Endothelial cell of umbilical vein (primary cell): Measurements from ENCODE around the gene GPRIN2. TPM values are rescaled to one million over a fixed set of nuclear protein-coding genes. Genes with fewer than 3 reads are reported as not detected.

ENCODE experiments used
- BruUV-seq: library from RNA; stranded (reverse); fragments of 400-500 nt; replicated peaks from 2 replicates; lab custom pipeline; 2021; lab: Mats Ljungman, UMichigan
- CTCF ChIA-PET: fragments of 300-600, 350-600 bp; sonication (Branson Sonifier 250); formaldehyde crosslinking; loops from one replicate; lab custom pipeline; 2021; ENCODE audit warnings: antibody characterized with exemption, inconsistent platforms; lab: Charles Lee
- POLR2A ChIA-PET: fragments of 300-600, 350-600 bp; sonication (Branson Sonifier 250); formaldehyde crosslinking; loops from one replicate; lab custom pipeline; 2021; ENCODE audit warnings: antibody characterized with exemption, inconsistent platforms; lab: Charles Lee
- DNase-seq: peaks from one replicate; pipeline ENCODE4 v3.0.0-alpha.2; 2011; ENCODE audit warnings: low read depth, low spot score
- FAIRE-seq: peaks from 2 replicates; lab custom pipeline; 2011; peaks lifted over from hg19 to GRCh38; lab: Jason Lieb, UNC
- H2AFZ ChIP-seq: 2 replicates; pipeline ENCODE4 v1.6.0; 2012; ENCODE audit warnings: low read depth, low read length, control low read depth, inconsistent platforms
- H3K27ac ChIP-seq: 2 replicates; pipeline ENCODE4 v1.5.1; 2011; ENCODE audit warnings: low read depth, mild to moderate bottlenecking, control low read depth, low read length, moderate library complexity; ENCODE audit not compliant: insufficient read depth
- H3K27me3 ChIP-seq, 2 experiments: 2 replicates each; pipeline versions ENCODE4 v1.6.0 to v1.6.1; 2011; ENCODE audit warnings: low read length in 2 of 2, mixed read lengths in 1 of 2; ENCODE audit not compliant: control insufficient read depth in 2 of 2, insufficient read depth in 2 of 2
- H3K36me3 ChIP-seq, 2 experiments: 2 replicates in 1 of 2; 3 replicates in 1 of 2; pipeline ENCODE4 v1.5.1; 2011; ENCODE audit warnings: low read length in 2 of 2, mild to moderate bottlenecking in 1 of 2, moderate library complexity in 1 of 2; ENCODE audit not compliant: control insufficient read depth in 2 of 2, insufficient read depth in 2 of 2; ENCODE audit errors: extremely low read depth in 1 of 2
- H3K4me1 ChIP-seq: 3 replicates; pipeline ENCODE4 v1.5.1; 2011; ENCODE audit warnings: mild to moderate bottlenecking, low read length; ENCODE audit not compliant: control insufficient read depth, insufficient read depth; ENCODE audit errors: extremely low read depth
- H3K4me2 ChIP-seq: 2 replicates; pipeline ENCODE4 v1.6.1; 2011; ENCODE audit warnings: low read length, control low read depth, mixed read lengths; ENCODE audit not compliant: insufficient read depth
- H3K4me3 ChIP-seq, 3 experiments: fragments of 200-600 bp in 1 of 3; sonication (generic), shearing (Covaris generic) in 1 of 3; replicated peaks in 1 of 3; 2 replicates each; pipeline ENCODE4 v1.5.1; 2011 to 2016; ENCODE audit warnings: control low read depth in 3 of 3, low read length in 3 of 3, mild to moderate bottlenecking in 2 of 3, inconsistent platforms in 1 of 3, low read depth in 1 of 3, moderate library complexity in 1 of 3; ENCODE audit not compliant: insufficient read depth in 1 of 3
- H3K79me2 ChIP-seq: 2 replicates; pipeline ENCODE4 v1.6.0; 2012; ENCODE audit warnings: low read length, inconsistent platforms; ENCODE audit not compliant: control insufficient read depth, insufficient read depth
- H3K9ac ChIP-seq: replicated peaks from 2 replicates; pipeline ENCODE3; 2011; ENCODE audit warnings: low read length, control low read depth; ENCODE audit not compliant: insufficient read depth; ENCODE audit errors: extremely low read depth
- H3K9me1 ChIP-seq: replicated peaks from 3 replicates; pipeline ENCODE4 v1.6.0; 2011; ENCODE audit warnings: mild to moderate bottlenecking, low read length; ENCODE audit not compliant: control insufficient read depth, insufficient read depth; ENCODE audit errors: extremely low read depth
- H3K9me3 ChIP-seq: replicated peaks from 2 replicates; pipeline ENCODE4 v1.5.1; 2012; ENCODE audit warnings: low read length, inconsistent platforms; ENCODE audit not compliant: control insufficient read depth, insufficient read depth
- H4K20me1 ChIP-seq: replicated peaks from 2 replicates; pipeline ENCODE3; 2011; ENCODE audit warnings: mild to moderate bottlenecking, low read length; ENCODE audit not compliant: control insufficient read depth, insufficient read depth; ENCODE audit errors: extremely low read depth
- EZH2 ChIP-seq: IDR thresholded peaks from 2 replicates; pipeline ENCODE4 v1.6.1; 2012; ENCODE audit warnings: borderline replicate concordance, low read depth, mild to moderate bottlenecking, moderate library complexity, low read length, inconsistent platforms; ENCODE audit not compliant: severe bottlenecking
- FOS ChIP-seq: IDR thresholded peaks from 2 replicates; pipeline ENCODE4 v1.6.1; 2011; ENCODE audit warnings: mild to moderate bottlenecking, low read length, moderate library complexity, borderline replicate concordance; ENCODE audit not compliant: insufficient read depth
- GATA2 ChIP-seq: IDR thresholded peaks from 2 replicates; pipeline ENCODE4 v1.7.0; 2011; ENCODE audit warnings: low read depth, mild to moderate bottlenecking, moderate library complexity, mixed read lengths, low read length; ENCODE audit not compliant: insufficient read length, insufficient read depth
- JUN ChIP-seq: IDR thresholded peaks from 2 replicates; pipeline ENCODE4 v1.6.1; 2011; ENCODE audit warnings: borderline replicate concordance, low read depth; ENCODE audit not compliant: insufficient read length, insufficient read depth
- MYC ChIP-seq: IDR thresholded peaks from one replicate; pipeline ENCODE4 v1.6.1; 2011; ENCODE audit warnings: mild to moderate bottlenecking, low read depth, low read length
- POLR2A ChIP-seq: IDR thresholded peaks from 2 replicates; pipeline ENCODE4 v1.6.1; 2012; ENCODE audit warnings: low read depth, mild to moderate bottlenecking, control low read depth, low read length
- POLR2AphosphoS5 ChIP-seq: IDR thresholded peaks from 2 replicates; pipeline ENCODE4 v1.6.1; 2012; ENCODE audit warnings: low read depth, mild to moderate bottlenecking, control low read depth, low read length, moderate library complexity; ENCODE audit not compliant: insufficient read depth
- dilution Hi-C: fragments of 300-500 bp; cut with MboI; formaldehyde crosslinking; loops from one replicate; pipeline ENCODE4 v1.15.0; 2019; ENCODE audit warnings: low sequenced_read_pairs; ENCODE audit not compliant: extremely low pct_ligation_motif_present
- intact Hi-C: fragments of 100-400 bp; cut with micrococcal nuclease; formaldehyde crosslinking; loops from one replicate; pipeline ENCODE4 v1.10.0; 2022
- polyA plus RNA-seq, 4 experiments: library from polyadenylated mRNA; depleted of rRNA in 3 of 4; stranded (reverse) in 3 of 4; unstranded in 1 of 4; fragments of >200 nt; gene quantifications; 2 replicates each; pipeline versions ENCODE4 v1.2.1 to v1.2.3, GENCODE V29; 2011 to 2012; ENCODE audit warnings: missing spikeins in 1 of 4
- total RNA-seq: library from RNA; stranded (reverse); gene quantifications from 2 replicates; pipeline ENCODE4 v1.2.3, GENCODE V29; 2021
- TF ChIP-seq, protein P1 (sequence below), 2 donors: IDR thresholded peaks; 1 replicate in 1 of 2; 2 replicates in 1 of 2; pipeline ENCODE4 v1.5.1; 2011; ENCODE audit warnings: low read length in 2 of 2, mild to moderate bottlenecking in 2 of 2, moderate library complexity in 2 of 2, control low read depth in 1 of 2, inconsistent platforms in 1 of 2, low read depth in 1 of 2; ENCODE audit not compliant: insufficient read depth in 1 of 2; ENCODE audit errors: extremely low read depth in 1 of 2
- TF ChIP-seq, protein P2 (sequence below): IDR thresholded peaks from 2 replicates; pipeline ENCODE4 v1.6.1; 2011; ENCODE audit not compliant: insufficient read depth, insufficient read length

GPRIN2 gene
- total and polyA plus RNA-seq, 2 donors (not counting 3 experiments of a cell fraction or from before 2014, with no cell fraction given), result not detected

DNA sequence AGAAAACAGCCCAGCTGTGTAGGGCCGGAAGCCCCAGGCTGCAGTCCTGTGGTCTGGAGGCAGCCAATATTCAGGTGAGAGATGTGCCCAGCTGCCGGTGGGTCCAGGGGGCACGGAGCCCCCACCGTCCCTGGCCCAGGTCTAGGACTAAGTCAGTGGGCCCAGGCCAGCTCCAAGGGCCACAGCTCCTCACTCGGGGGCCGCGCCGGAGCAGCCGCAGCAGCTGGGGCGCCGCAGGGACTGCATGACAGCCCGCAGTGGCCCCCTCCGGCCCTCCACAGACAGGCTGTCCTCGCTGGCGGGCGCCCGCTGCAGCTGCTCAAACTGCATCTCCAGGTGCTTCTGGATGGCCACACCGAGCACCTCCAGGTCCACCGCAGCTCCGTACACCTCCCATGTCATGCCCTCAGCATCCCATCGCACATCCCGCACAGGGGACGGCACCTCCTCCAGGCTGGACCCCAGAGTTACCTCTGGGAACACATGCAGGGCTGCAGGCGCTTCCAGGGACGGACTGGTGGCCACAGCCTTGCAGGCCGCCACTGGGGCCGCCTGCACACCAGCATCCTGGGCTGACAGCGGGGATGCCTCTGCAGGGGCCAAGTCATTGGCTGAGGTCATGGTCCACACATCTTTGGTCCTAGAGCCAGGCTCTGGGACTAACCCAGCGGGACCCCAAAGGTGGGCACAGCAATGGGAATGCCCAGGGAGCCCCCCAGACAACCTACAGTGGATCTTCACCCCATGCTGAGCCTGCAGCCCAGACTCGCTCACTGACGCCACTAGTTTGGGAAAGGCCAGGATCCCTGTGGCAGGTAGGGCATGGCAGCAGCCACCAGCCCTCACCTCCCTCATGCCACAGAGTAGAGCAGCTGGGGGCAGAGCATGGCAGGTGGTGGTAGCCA, 7.0 kb downstream of the GPRIN2 start:
- dilution Hi-C loops, result no loop called here
- ChIA-PET CTCF (no interaction called here), POLR2A (no interaction called here)
- FAIRE-seq (no peak), DNase-seq (no peak)
- Histone ChIP-seq H3K79me2 (no peaks in the 10 kb centered on the region), H3K9me3 (no peaks in the 10 kb centered on the region), H3K9me1 (no peaks in the 10 kb centered on the region), H3K4me2 (no peak overlapping the region), H2AFZ (no peak overlapping the region), H3K4me1 (no peaks in the 10 kb centered on the region), H3K36me3 (no peaks in the 10 kb centered on the region), H3K9ac (no peak overlapping the region), H3K4me3 (no peak overlapping the region), H4K20me1 (no peaks in the 10 kb centered on the region), H3K27ac (no peak overlapping the region), H3K27me3 (peaks cover 0 to 4% of the 10 kb centered on the region in 2 experiments)
- intact Hi-C loops, result no loop called here
- TF ChIP-seq JUN, result no peak
- TF ChIP-seq, protein P1, sequence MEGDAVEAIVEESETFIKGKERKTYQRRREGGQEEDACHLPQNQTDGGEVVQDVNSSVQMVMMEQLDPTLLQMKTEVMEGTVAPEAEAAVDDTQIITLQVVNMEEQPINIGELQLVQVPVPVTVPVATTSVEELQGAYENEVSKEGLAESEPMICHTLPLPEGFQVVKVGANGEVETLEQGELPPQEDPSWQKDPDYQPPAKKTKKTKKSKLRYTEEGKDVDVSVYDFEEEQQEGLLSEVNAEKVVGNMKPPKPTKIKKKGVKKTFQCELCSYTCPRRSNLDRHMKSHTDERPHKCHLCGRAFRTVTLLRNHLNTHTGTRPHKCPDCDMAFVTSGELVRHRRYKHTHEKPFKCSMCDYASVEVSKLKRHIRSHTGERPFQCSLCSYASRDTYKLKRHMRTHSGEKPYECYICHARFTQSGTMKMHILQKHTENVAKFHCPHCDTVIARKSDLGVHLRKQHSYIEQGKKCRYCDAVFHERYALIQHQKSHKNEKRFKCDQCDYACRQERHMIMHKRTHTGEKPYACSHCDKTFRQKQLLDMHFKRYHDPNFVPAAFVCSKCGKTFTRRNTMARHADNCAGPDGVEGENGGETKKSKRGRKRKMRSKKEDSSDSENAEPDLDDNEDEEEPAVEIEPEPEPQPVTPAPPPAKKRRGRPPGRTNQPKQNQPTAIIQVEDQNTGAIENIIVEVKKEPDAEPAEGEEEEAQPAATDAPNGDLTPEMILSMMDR (IDR thresholded peaks at IDR 0.05; ENCODE audit: extremely low read depth in 1 of 2, insufficient read depth in 1 of 2, low read depth in 1 of 2, low read length in 2 of 2), result no peak
- TF ChIP-seq FOS, result no peak
- no peak for TF ChIP-seq EZH2
- TF ChIP-seq POLR2A, result no peak
- TF ChIP-seq, protein P2, sequence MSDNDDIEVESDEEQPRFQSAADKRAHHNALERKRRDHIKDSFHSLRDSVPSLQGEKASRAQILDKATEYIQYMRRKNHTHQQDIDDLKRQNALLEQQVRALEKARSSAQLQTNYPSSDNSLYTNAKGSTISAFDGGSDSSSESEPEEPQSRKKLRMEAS, result no peak
- no peak for TF ChIP-seq MYC
- TF ChIP-seq GATA2, result no peak
- no peak for TF ChIP-seq POLR2AphosphoS5
- BruUV-seq, result no TSS peak
